Neutrophil (primary cell): ENCODE data around the gene GANC.

Source experiments
- H3K27ac ChIP-seq: fragments of 200-600 bp; sonication (generic); 2 replicates; pipeline ENCODE4 v1.5.1; 2016; ENCODE audit warnings: mild to moderate bottlenecking, moderate library complexity
- H3K27me3 ChIP-seq: fragments of 200-600 bp; sonication (generic); 2 replicates; pipeline ENCODE4 v1.6.0; 2016; ENCODE audit warnings: mild to moderate bottlenecking
- H3K36me3 ChIP-seq: fragments of 200-600 bp; sonication (generic); 2 replicates; pipeline ENCODE4 v1.5.1; 2017
- H3K4me1 ChIP-seq, 2 experiments: fragments of 200-600 bp in 1 of 2; sonication (generic) in 1 of 2; 1 replicate in 1 of 2; 2 replicates in 1 of 2; pipeline versions ENCODE4 v1.5.1 to v1.6.1; 2013 to 2016; ENCODE audit warnings: low read depth in 1 of 2, low read length in 1 of 2, mild to moderate bottlenecking in 1 of 2, moderate library complexity in 1 of 2; ENCODE audit not compliant: control insufficient read depth in 1 of 2, insufficient read depth in 1 of 2
- H3K4me3 ChIP-seq, 2 experiments: fragments of 200-600 bp in 1 of 2; sonication (generic) in 1 of 2; 1 replicate in 1 of 2; 2 replicates in 1 of 2; pipeline ENCODE4 v1.5.1; 2013 to 2016; ENCODE audit warnings: low read depth in 1 of 2, low read length in 1 of 2, mild to moderate bottlenecking in 1 of 2, moderate library complexity in 1 of 2
- H3K9me3 ChIP-seq: fragments of 200-600 bp; sonication (generic); 2 replicates; pipeline ENCODE4 v1.5.1; 2016
- TF ChIP-seq, protein P1 (sequence below): fragments of 200-600 bp; sonication (generic); IDR thresholded peaks from 2 replicates; pipeline ENCODE4 v1.5.1; 2016; ENCODE audit warnings: antibody characterized with exemption

The GANC gene

DNA sequence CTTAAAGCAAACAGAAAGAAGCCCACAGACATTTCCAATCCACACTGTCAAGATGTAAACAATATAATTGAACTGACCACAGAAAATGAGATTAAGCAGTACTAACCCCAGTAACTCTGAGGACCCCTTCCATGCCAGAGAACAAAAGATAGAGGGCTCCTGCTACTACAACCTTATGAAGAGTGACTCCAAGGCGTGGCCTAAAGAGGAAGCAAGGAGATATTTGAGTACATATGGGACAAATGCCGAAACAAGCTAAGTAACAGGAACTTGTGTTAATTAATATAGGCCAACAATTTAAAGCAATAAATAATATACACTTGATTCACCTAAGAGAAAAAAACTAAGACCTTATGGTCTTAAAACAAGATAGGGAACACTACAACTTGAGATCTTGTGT, 39.9 kb upstream of the GANC start:
- Histone ChIP-seq H3K27ac (peak overlapping the region; percentile 68), H3K4me1 (peaks cover 12% of the 10 kb centered on the region in 2 experiments), H3K9me3 (no peaks in the 10 kb centered on the region), H3K27me3 (no peaks in the 10 kb centered on the region), H3K36me3 (peaks cover 62% of the 10 kb centered on the region), H3K4me3 (no peak overlapping the region)
- TF ChIP-seq, protein P1, sequence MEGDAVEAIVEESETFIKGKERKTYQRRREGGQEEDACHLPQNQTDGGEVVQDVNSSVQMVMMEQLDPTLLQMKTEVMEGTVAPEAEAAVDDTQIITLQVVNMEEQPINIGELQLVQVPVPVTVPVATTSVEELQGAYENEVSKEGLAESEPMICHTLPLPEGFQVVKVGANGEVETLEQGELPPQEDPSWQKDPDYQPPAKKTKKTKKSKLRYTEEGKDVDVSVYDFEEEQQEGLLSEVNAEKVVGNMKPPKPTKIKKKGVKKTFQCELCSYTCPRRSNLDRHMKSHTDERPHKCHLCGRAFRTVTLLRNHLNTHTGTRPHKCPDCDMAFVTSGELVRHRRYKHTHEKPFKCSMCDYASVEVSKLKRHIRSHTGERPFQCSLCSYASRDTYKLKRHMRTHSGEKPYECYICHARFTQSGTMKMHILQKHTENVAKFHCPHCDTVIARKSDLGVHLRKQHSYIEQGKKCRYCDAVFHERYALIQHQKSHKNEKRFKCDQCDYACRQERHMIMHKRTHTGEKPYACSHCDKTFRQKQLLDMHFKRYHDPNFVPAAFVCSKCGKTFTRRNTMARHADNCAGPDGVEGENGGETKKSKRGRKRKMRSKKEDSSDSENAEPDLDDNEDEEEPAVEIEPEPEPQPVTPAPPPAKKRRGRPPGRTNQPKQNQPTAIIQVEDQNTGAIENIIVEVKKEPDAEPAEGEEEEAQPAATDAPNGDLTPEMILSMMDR, result no peak

DNA sequence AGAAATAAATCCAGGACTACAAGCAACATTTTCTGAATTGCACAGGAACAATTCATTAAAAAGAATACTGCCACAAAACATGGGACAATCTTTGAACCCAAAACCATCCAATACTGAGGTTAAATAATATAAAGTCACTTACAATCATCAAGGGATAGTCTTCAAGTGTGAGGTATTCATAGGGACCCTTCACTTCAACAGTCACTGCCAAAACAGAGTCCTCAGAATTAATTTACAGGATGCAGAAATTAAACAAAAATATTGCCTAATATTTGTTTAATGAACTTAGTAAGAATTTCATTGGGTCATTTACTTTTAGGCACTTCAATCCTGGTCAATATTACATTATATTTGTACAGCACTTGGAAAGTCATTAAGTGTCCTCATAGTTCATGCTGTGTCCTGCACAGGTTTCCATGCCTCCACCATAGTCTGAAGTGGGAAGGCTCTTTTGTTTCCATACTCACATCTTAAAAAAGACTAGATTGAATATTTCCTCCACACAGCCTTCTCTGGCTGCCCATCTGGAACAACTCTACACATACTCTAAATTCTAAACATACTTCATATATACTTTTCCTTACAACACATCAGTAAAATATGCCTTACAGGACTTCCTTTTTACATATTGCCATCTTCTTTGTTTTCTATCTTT, 33.3 kb upstream of the GANC start:
- Histone ChIP-seq H3K4me1 (no peaks in the 10 kb centered on the region), H3K27ac (no peak overlapping the region), H3K27me3 (no peaks in the 10 kb centered on the region), H3K9me3 (no peaks in the 10 kb centered on the region), H3K4me3 (no peak overlapping the region), H3K36me3 (peaks cover 72% of the 10 kb centered on the region)
- TF ChIP-seq, protein P1, result no peak

DNA sequence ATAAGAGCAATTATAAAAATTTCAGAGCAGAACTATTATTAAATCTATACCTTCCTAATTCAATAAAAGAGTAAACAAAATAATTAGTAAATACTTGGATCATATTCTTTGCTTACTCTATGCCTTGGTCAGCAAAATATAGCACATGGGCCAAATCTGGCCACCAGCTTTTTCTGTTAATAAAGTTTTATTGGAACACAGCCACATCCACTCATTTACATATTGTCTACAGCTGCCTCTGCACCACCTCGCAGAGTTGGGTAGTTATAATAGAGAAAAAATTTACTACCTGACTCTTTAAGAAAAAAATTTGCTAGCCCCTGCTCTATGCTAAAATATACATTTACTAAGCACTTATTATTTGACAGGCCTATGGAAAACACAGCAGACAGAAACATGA, 32.2 kb upstream of the GANC start:
- Histone ChIP-seq H3K36me3 (peaks cover 60% of the 10 kb centered on the region), H3K4me3 (no peak overlapping the region), H3K27ac (no peak overlapping the region), H3K4me1 (no peaks in the 10 kb centered on the region), H3K9me3 (no peaks in the 10 kb centered on the region), H3K27me3 (no peaks in the 10 kb centered on the region)
- TF ChIP-seq, protein P1, result no peak

DNA sequence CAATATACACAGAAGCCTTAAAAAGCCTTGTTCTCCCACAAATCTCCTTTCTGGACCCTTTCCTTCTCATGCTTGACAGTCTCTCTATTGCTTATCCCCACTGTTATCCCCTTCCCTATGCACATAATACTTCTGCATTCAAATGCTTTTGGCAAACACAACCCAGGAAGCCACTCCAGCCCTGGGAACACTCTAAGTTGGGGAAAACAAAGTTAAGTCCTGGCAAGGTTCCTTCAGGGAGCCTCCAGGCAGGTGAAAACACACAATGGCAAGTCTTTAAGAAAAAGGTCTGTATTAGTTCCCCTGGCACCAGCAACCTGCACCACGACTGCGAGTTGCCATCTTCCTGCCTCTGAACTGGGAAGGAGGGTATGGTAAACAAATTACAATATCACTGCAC, 19.7 kb upstream of the GANC start:
- TF ChIP-seq, protein P1, result no peak
- peaks cover 28% of the 10 kb centered on the region for H3K36me3 ChIP-seq
- no peaks in the 10 kb centered on the region for H3K9me3 ChIP-seq
- no peak overlapping the region for H3K27ac ChIP-seq
- no peaks in the 10 kb centered on the region for H3K27me3 ChIP-seq
- H3K4me1 ChIP-seq, result no peaks in the 10 kb centered on the region
- no peak overlapping the region for H3K4me3 ChIP-seq

DNA sequence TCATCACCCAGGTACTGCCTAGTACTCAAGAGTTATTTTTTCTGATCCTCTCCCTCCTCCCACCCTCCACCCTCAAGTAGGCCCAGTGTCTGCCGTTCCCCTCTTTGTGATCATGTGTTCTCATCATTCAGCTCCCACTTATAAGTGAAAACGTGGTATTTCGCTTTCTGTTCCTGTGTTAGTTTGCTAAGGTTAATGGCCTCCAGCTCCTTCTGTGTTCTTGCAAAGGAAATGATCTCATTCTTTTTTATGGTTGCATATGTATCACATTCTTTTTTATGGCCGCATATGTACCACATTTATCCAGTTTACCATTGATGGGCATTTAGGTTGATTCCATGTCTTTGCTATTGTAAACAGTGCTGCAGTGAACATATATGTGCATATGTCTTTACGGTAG, 8.2 kb upstream of the GANC start:
- TF ChIP-seq, protein P1, result no peak
- Histone ChIP-seq H3K27ac (no peak overlapping the region), H3K4me3 (no peak overlapping the region), H3K9me3 (no peaks in the 10 kb centered on the region), H3K4me1 (no peaks in the 10 kb centered on the region), H3K36me3 (peaks cover 69% of the 10 kb centered on the region), H3K27me3 (no peaks in the 10 kb centered on the region)
